Measurements from ENCODE around the gene RUFY4. TPM values are rescaled to one million over a fixed set of nuclear protein-coding genes. Genes with fewer than 3 reads are reported as not detected.

RUFY4 gene
- total and polyA plus RNA-seq, 2 of the 13 experiments (the other 11 are each of a cell fraction or from before 2014, with no cell fraction given): not detected

- DNase-seq (ENCODE audit: low spot score) (no peak), FAIRE-seq (no peak), ATAC-seq (no peak)
- in situ Hi-C loops (cut with HindIII; ENCODE audit: extremely low pct_ligation_motif_present, low pct_unique_long_range_greater_than_20kb): no loop called here
- intact Hi-C loops (cut with micrococcal nuclease; ENCODE audit: unreplicated experiment): no loop called here
- Histone ChIP-seq H3K9ac (ENCODE audit: insufficient read depth, low read depth, low read length) (no peak overlapping the region), H3K27me3 (ENCODE audit: control insufficient read depth in 1 of 2, insufficient read depth in 2 of 2, low read length in 2 of 2) (peaks cover 3 to 45% of the 10 kb centered on the region in 2 experiments; a peak in 4 of 5 replicates), H2AFZ (ENCODE audit: low read length) (no peak overlapping the region), H3K9me3 (ENCODE audit: low read length) (no peaks in the 10 kb centered on the region), H3K27ac (ENCODE audit: extremely low read length, insufficient read depth, low read length) (no peak overlapping the region), H4K20me1 (ENCODE audit: insufficient read depth, low read length) (no peaks in the 10 kb centered on the region), H3K79me2 (ENCODE audit: insufficient read depth, low read length) (no peaks in the 10 kb centered on the region), H3K4me2 (ENCODE audit: low read depth, low read length) (no peak overlapping the region), H3K4me3 (replicated peaks in 1 of 3; ENCODE audit: insufficient read depth in 1 of 3, low read depth in 2 of 3, low read length in 3 of 3) (no peak overlapping the region), H3K4me1 (ENCODE audit: insufficient read depth, low read length) (no peaks in the 10 kb centered on the region), H3K36me3 (replicated peaks in 1 of 2; ENCODE audit: control insufficient read depth in 1 of 2, insufficient read depth in 2 of 2, low read length in 2 of 2) (no peaks in the 10 kb centered on the region)
- ChIA-PET CTCF (ENCODE audit: low intra/inter-chr PET ratio, low total read pairs) (no interaction called here), POLR2A (no interaction called here)
- no TSS peak for BruUV-seq (replicated peaks)
- WGBS (ENCODE audit: low lambda C conversion rate): 31% methylated on average over 5 of the region's 5 CpGs
- TF ChIP-seq SPEN (CRISPR knock-in tag; IDR thresholded peaks at IDR 0.05; ENCODE audit: low read depth) (no peak), PBX3 (CRISPR knock-in tag; IDR thresholded peaks at IDR 0.05; ENCODE audit: borderline replicate concordance) (no peak), ZNF691 (CRISPR knock-in tag; IDR thresholded peaks at IDR 0.05; ENCODE audit: borderline replicate concordance, low read depth) (no peak), ZBED4 (CRISPR knock-in tag; IDR thresholded peaks at IDR 0.05; ENCODE audit: borderline replicate concordance) (no peak), GFI1 (CRISPR knock-in tag; IDR thresholded peaks at IDR 0.05; ENCODE audit: borderline replicate concordance) (no peak), MTA3 (CRISPR knock-in tag; IDR thresholded peaks at IDR 0.05) (no peak), HNRNPL (IDR thresholded peaks at IDR 0.05; ENCODE audit: low read depth, low read length) (no peak), ZHX1 (CRISPR knock-in tag; IDR thresholded peaks at IDR 0.05; ENCODE audit: low read depth) (no peak), HCFC1 (IDR thresholded peaks at IDR 0.05; ENCODE audit: low read depth, low read length) (no peak), PRDM15 (CRISPR knock-in tag; IDR thresholded peaks at IDR 0.05) (no peak), ZNF83 (CRISPR knock-in tag; IDR thresholded peaks at IDR 0.05; ENCODE audit: borderline replicate concordance) (no peak), SNRNP70 (IDR thresholded peaks at IDR 0.05; ENCODE audit: low read depth, low read length) (no peak)
Observed at GRCh38 chr2:218020281-218020680, 48.8 kb upstream of the RUFY4 start.
